HG03097 (cell line): ENCODE measurements around the gene ARID1B.

Experiments used
- ATAC-seq: cut with Tn5 transposase; IDR thresholded peaks from one replicate; pipeline ENCODE4 v1.9.1; 2021; ENCODE audit not compliant: unreplicated experiment, low FRiP score

Gene ARID1B

DNA sequence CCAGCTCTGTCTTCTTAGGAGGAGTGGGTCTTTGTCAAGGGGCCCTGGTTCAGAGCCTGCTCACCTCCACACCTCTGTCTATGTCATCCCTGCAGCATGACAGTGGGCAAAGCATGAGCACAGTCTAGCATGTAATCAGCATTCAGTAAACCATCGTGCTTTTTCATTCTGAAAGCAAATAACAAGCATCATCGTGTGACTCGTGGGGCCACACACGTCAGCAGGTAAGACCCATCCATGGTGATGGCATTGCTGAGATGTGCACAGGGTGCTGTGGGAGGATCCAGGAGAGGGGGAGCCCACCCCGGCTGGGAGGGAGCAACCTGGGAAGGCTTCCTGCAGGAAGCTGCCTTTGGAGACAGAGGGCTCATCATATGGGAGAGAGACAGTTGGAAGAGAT, 439.4 kb downstream of the ARID1B start:
- no peak for ATAC-seq

DNA sequence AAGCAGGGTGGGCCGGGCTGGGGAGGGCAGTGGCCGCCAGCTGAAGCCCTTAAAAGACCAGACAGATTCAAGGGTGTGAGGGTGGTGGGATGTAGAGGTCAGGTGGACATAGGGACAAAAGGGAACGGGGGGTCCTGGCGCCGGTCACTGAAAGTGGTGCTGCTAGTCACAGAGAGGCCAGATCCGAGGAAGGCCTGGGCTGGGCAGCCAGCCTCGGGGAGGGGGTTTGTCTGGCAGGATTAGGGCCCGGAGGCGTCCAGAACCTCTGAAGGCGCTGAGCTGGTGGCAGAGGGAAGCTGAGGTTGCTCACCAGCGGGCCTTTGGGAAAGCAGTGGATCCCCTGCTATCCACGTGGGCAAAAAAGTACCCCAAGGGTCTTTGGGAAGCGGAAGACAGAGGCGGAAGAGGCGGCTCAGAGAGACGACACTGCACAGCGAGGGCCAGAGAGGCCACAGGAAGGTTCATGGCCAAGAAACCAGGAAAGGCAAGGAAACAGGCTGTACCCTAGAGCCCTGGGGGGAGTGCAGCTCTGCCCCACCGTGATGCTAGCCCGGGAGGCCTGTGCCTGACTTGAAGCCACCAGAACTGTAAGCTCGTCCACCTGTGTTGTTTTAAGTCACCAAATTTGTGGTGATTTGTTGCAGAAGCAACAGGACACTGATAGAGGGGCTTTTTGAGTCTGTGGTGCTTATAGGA, 440.2 kb downstream of the ARID1B start:
- no peak for ATAC-seq

DNA sequence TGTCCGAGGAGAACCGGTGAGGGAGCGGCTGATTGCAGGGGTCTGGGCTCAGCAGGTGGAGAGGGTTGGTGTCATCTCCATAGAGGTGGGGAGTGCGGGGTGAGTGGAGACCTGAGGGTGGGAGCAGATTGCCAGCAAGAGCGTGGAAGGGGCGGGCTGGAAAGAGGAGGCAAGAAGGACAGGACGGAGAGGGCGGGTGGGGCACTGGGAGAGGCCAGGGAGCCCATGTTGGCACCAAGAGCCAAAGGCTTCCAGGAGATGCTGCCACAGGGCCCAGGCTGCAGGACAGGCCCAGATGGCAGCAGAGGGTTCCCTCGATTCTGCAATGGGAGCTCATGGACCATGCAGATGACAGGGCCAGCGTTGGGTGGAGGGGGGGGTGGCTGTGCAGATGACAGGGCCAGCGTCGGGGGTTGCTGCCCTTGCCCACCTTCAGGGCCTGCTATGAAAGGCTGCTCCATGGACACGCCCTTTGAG, 440.8 kb downstream of the ARID1B start:
- no peak for ATAC-seq

DNA sequence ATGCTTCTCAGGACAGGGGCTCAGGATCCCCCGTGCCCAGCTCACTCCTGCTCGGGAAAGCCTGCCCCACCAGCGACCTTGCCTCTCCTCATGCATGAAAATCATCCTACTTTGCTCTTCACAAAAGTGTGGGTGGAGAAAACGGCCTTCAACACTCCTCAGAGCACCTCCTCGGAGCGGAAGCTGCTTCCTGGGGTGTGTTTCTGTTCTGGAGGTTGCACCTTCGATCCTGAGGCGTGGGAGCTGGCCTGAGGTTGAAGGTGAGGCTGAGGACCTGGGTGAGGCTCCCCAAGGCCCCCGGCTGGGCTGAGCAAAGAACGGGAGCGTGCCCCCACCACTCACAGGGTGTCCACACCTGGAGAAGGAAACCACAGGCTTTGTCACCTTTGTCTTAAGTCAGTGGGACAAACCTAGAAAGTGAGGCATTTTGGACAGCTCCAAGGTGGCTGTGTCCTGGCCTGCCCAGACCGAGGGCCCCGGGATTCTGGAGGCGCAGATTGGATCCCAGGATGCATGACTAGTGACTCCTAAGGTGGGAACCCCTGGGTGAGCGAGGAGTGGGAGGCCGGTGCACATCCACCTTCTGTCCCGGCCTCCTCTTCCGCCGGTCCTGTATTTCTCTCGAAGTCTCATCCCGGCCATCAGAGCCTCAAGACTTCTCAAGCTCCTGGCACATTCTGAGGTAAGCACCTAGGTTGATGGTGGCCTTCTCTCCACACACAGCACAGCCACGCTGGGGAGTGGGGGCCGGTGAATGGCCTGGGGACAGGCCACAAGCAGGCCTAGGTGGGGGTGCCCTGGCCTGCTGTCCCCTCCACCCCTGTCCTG, 441.4 kb downstream of the ARID1B start:
- no peak for ATAC-seq

DNA sequence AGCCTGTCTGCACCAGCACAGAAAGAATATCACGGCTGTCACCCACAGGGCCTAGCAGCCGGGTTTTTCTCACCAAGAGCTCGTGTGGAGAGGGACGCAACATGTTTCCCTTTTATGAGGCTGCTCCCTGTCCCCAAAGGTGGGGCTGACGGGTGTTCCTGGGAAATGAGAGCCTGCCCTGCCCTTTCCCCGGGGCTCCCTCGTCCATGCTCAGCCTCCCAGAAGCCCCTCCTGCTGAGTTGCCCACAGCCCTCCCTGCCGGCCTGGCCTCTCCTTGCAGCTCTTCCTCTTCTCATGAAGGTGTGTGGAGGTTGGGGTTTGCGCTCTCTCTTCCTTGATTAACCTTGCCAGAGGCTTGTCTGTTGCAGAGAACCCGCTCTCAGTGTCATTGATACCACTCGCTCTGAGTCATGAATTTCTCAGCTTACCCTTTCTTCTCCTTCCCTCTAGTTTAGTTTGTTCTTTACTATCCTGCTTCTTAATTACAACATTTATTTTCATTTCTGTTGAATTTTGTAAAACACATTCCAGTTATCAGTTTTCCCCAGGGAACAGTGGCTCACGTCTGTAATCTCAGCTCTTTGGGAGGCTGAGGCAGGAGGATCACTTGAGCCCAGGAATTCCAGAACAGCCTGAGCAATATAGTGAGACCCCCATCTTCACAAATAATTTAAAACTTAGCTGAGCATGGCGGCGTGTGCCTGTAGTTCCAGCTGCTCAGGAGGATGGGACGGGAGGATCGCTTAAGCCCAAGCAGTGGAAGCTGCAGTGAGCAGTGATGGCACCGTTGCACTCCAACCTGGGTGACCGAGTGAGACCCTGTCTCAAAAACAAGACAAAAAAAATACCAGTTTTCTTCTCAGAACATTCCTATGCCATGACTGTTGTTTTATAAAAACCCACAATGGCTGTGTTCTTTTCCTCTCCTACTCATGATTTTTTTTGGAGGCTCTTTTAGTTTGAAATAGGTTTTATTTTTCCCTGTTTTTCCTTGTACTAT, 442.3 kb downstream of the ARID1B start:
- no peak for ATAC-seq

GRCh38 chr6:157220485-157220884, 443.3 kb downstream of the ARID1B start:
- no peak for ATAC-seq

- ATAC-seq = no peak
These were observed 444.1 kb downstream of the ARID1B start for GRCh38 chr6:157221049-157221816.

GRCh38 chr6:157221817-157222175, 444.6 kb downstream of the ARID1B start:
- no peak for ATAC-seq

- no peak for ATAC-seq
These were observed 445.2 kb downstream of the ARID1B start for GRCh38 chr6:157222201-157222981.

- no peak for ATAC-seq
These were observed 445.8 kb downstream of the ARID1B start for GRCh38 chr6:157223021-157223430.

GRCh38 chr6:157223511-157223910, 446.3 kb downstream of the ARID1B start:
- no peak for ATAC-seq

DNA sequence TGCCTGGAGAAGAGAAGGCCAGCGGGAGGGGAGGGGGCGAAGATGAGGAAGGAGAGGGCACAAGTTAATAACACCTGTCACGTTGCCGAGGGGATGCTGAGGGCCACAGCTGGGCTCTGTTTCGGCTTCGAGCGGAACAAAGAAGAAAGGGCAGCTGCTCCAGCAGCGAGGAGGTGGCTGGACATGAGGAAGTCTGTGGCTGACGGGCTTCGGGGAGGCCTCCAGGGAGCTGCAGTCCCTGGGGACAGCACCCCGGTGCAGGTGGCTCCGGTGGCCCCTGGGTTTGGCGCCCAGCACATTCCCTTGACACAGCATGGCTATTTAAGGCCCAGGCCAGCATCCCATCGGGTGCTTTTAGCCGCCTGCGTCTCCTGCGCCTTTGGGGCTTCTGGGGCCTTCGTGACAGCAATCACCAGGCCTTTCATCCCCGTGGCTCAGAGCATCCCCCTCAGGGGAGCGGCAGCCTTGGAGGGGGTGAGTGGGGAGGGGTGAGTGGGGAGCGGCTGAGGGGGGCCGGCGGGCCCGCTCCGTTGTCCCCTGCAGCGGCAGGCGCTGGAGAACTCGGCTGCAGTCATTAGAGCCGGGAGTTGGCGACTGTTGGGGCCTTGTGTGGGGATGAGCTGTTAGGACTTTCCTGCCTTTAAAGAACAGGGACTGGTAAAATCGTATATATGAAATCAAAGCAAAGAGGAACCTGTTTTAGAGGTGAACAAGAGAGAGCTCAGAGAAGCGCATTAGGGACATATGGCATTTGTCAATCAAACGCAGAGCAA, 447.2 kb downstream of the ARID1B start:
- ATAC-seq = no peak

GRCh38 chr6:157224951-157225574, 447.9 kb downstream of the ARID1B start:
- ATAC-seq = no peak

GRCh38 chr6:157225575-157225995, 448.4 kb downstream of the ARID1B start:
- ATAC-seq = no peak

GRCh38 chr6:157226026-157226625, 448.9 kb downstream of the ARID1B start:
- no peak for ATAC-seq

DNA sequence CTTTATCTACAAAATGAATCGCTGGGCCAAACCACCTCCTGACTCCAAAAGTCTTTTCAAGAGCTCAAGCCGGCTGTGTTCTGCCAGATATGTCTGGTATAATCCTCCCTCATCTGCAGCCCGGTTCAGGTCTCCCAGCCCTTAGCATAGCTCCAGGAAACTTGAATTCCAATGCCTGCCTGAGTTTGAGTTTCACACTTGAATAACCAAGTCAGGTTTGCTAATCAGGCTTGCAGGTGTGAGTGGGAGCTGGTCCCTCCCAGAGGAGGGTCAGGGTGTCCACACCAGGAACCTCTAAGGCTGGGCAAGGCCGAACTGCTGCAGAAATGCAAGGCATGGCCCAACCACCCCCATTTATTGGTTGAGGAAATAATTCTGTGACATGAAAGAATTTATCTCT, 449.6 kb downstream of the ARID1B start:
- ATAC-seq = no peak
